H1 (cell line): ENCODE data around the gene GRIP1. TPM values are rescaled to one million over a fixed set of nuclear protein-coding genes. Genes with fewer than 3 reads are reported as not detected.

ENCODE experiments used
- CTCF ChIA-PET: fragments of 300-600 bp; sonication (Branson Sonifier 250); formaldehyde crosslinking; loops from one replicate; lab custom pipeline; 2021; ENCODE audit not compliant: partially characterized antibody; lab: Charles Lee
- POLR2A ChIA-PET: fragments of 300-600 bp; sonication (Branson Sonifier 250); formaldehyde crosslinking; loops from one replicate; lab custom pipeline; 2021; ENCODE audit warnings: inconsistent platforms; ENCODE audit not compliant: partially characterized antibody; lab: Charles Lee
- DNase-seq, 2 experiments: peaks; one replicate each; pipeline versions ENCODE4 v3.0.0 to v3.0.0-alpha.2; 2010 to 2022; ENCODE audit warnings: low spot score in 2 of 2, low read depth in 1 of 2, mixed read lengths in 1 of 2
- FAIRE-seq: peaks from 2 replicates; lab custom pipeline; 2011; peaks lifted over from hg19 to GRCh38; lab: Jason Lieb, UNC
- H2AFZ ChIP-seq: 2 replicates; pipeline ENCODE4 v1.8.1; 2012; ENCODE audit warnings: low read length, inconsistent platforms
- H2AK5ac ChIP-seq: 2 replicates; pipeline ENCODE4 v1.6.1; 2013; ENCODE audit warnings: low read depth, low read length
- H2BK120ac ChIP-seq: replicated peaks from 2 replicates; pipeline ENCODE3; 2013; ENCODE audit warnings: low read depth, low read length, inconsistent platforms
- H2BK12ac ChIP-seq: 2 replicates; pipeline ENCODE4 v1.6.1; 2013; ENCODE audit warnings: low read depth, low read length
- H2BK15ac ChIP-seq: 2 replicates; pipeline ENCODE4 v1.6.1; 2013; ENCODE audit warnings: low read length
- H2BK20ac ChIP-seq: 2 replicates; pipeline ENCODE4 v1.6.1; 2013; ENCODE audit warnings: low read length
- H2BK5ac ChIP-seq: 2 replicates; pipeline ENCODE4 v1.6.1; 2013; ENCODE audit warnings: low read depth, low read length
- H3K14ac ChIP-seq: 2 replicates; pipeline ENCODE4 v1.6.1; 2013; ENCODE audit warnings: inconsistent platforms; ENCODE audit not compliant: insufficient read length
- H3K18ac ChIP-seq: 2 replicates; pipeline ENCODE4 v1.6.1; 2013; ENCODE audit warnings: low read length; ENCODE audit errors: extremely low read depth
- H3K23ac ChIP-seq: 2 replicates; pipeline ENCODE4 v1.6.1; 2013; ENCODE audit warnings: inconsistent platforms; ENCODE audit not compliant: insufficient read length
- H3K23me2 ChIP-seq: 2 replicates; pipeline ENCODE4 v1.6.1; 2013; ENCODE audit warnings: low read depth, low read length
- H3K27ac ChIP-seq: 2 replicates; pipeline ENCODE4 v1.6.1; 2011; ENCODE audit warnings: low read depth, low read length, inconsistent platforms
- H3K27me3 ChIP-seq, 4 experiments: replicated peaks in 1 of 4; 1 replicate in 1 of 4; 2 replicates in 3 of 4; pipeline versions ENCODE4 v1.6.1 to v1.8.1; 2011 to 2013; ENCODE audit warnings: low read length in 3 of 4, mild to moderate bottlenecking in 3 of 4, inconsistent platforms in 2 of 4, mixed read lengths in 2 of 4, moderate library complexity in 1 of 4; ENCODE audit not compliant: control insufficient read depth in 3 of 4, insufficient read depth in 3 of 4; ENCODE audit errors: extremely low read depth in 1 of 4
- H3K36me3 ChIP-seq, 4 experiments: 2 replicates each; pipeline versions ENCODE4 v1.6.1 to v1.8.1; 2011 to 2013; ENCODE audit warnings: mild to moderate bottlenecking in 4 of 4, low read length in 3 of 4, moderate library complexity in 2 of 4, control low read depth in 1 of 4, inconsistent platforms in 1 of 4; ENCODE audit not compliant: insufficient read depth in 4 of 4, control insufficient read depth in 2 of 4
- H3K4ac ChIP-seq: replicated peaks from 2 replicates; pipeline ENCODE3; 2013; ENCODE audit warnings: low read length, low read depth, mixed read lengths, inconsistent platforms; ENCODE audit not compliant: insufficient read length
- H3K4me1 ChIP-seq, 4 experiments: replicated peaks in 1 of 4; 1 replicate in 1 of 4; 2 replicates in 3 of 4; pipeline versions ENCODE4 v1.6.1 to v1.8.1; 2011 to 2013; ENCODE audit warnings: low read length in 3 of 4, inconsistent platforms in 2 of 4, mixed read lengths in 1 of 4; ENCODE audit not compliant: insufficient read depth in 4 of 4, control insufficient read depth in 3 of 4
- H3K4me2 ChIP-seq, 2 experiments: 2 replicates each; pipeline versions ENCODE4 v1.6.1 to v1.8.1; 2011 to 2013; ENCODE audit warnings: low read depth in 2 of 2, low read length in 2 of 2, control low read depth in 1 of 2, inconsistent platforms in 1 of 2, mild to moderate bottlenecking in 1 of 2; ENCODE audit not compliant: insufficient read depth in 1 of 2
- H3K4me3 ChIP-seq, 4 experiments: fragments of 200-600, 300-600 bp in 1 of 4; sonication (generic), shearing (Covaris generic), sonication (Bioruptor Twin) in 1 of 4; 2 replicates each; pipeline versions ENCODE4 v1.5.1 to v1.8.1; 2011 to 2016; ENCODE audit warnings: low read length in 4 of 4, low read depth in 3 of 4, control low read depth in 2 of 4, inconsistent platforms in 2 of 4, mild to moderate bottlenecking in 2 of 4, mixed read lengths in 1 of 4, moderate library complexity in 1 of 4; ENCODE audit not compliant: insufficient read depth in 2 of 4; ENCODE audit errors: extremely low read depth in 1 of 4
- H3K56ac ChIP-seq: replicated peaks from 2 replicates; pipeline ENCODE3; 2013; ENCODE audit warnings: low read depth, mild to moderate bottlenecking, mixed read lengths, low read length, inconsistent platforms; ENCODE audit not compliant: insufficient read length
- H3K79me1 ChIP-seq: 2 replicates; pipeline ENCODE4 v1.6.1; 2013; ENCODE audit warnings: low read depth, low read length, control low read depth
- H3K79me2 ChIP-seq, 2 experiments: 2 replicates each; pipeline versions ENCODE4 v1.6.1 to v1.8.1; 2012 to 2013; ENCODE audit warnings: low read length in 2 of 2, mild to moderate bottlenecking in 2 of 2, inconsistent platforms in 1 of 2; ENCODE audit not compliant: insufficient read depth in 2 of 2, control insufficient read depth in 1 of 2
- H3K9ac ChIP-seq, 4 experiments: replicated peaks in 1 of 4; 1 replicate in 1 of 4; 2 replicates in 3 of 4; pipeline versions ENCODE4 v1.6.1 to v1.8.1; 2011 to 2013; ENCODE audit warnings: low read depth in 3 of 4, low read length in 3 of 4, control low read depth in 2 of 4, mild to moderate bottlenecking in 2 of 4, moderate library complexity in 2 of 4, inconsistent platforms in 1 of 4; ENCODE audit errors: extremely low read depth in 1 of 4
- H3K9me3 ChIP-seq, 2 experiments: 2 replicates each; pipeline versions ENCODE4 v1.6.1 to v1.8.1; 2012 to 2013; ENCODE audit warnings: mild to moderate bottlenecking in 2 of 2, moderate library complexity in 2 of 2, control low read depth in 1 of 2, inconsistent platforms in 1 of 2, low read depth in 1 of 2, low read length in 1 of 2, mixed read lengths in 1 of 2; ENCODE audit not compliant: insufficient read depth in 2 of 2
- H4K20me1 ChIP-seq, 2 experiments: replicated peaks in 1 of 2; 2 replicates each; pipeline versions ENCODE3 to v1.8.1; 2011 to 2013; ENCODE audit warnings: inconsistent platforms in 2 of 2, low read length in 2 of 2, mild to moderate bottlenecking in 1 of 2; ENCODE audit not compliant: insufficient read depth in 2 of 2, control insufficient read depth in 1 of 2
- H4K5ac ChIP-seq: 2 replicates; pipeline ENCODE4 v1.6.1; 2013; ENCODE audit warnings: low read length, low read depth, mixed read lengths, inconsistent platforms; ENCODE audit not compliant: insufficient read length
- H4K8ac ChIP-seq: 2 replicates; pipeline ENCODE4 v1.8.0; 2013; ENCODE audit warnings: mild to moderate bottlenecking, moderate library complexity, low read length, inconsistent platforms; ENCODE audit not compliant: insufficient read depth; ENCODE audit errors: extremely low read depth
- H4K91ac ChIP-seq: replicated peaks from 2 replicates; pipeline ENCODE3; 2013; ENCODE audit warnings: low read length, mixed read lengths, inconsistent platforms; ENCODE audit not compliant: insufficient read length
- CREB1 ChIP-seq: IDR thresholded peaks from 2 replicates; pipeline ENCODE4 v1.6.1; 2012; ENCODE audit warnings: inconsistent platforms
- EGR1 ChIP-seq: IDR thresholded peaks from 2 replicates; pipeline ENCODE4 v1.6.1; 2011; ENCODE audit warnings: low read depth, low read length, borderline replicate concordance
- HDAC2 ChIP-seq, 2 experiments: fragments of 300-600 bp in 1 of 2; sonication (generic) in 1 of 2; IDR thresholded peaks; 2 replicates each; pipeline ENCODE4 v1.6.1; 2011 to 2012; ENCODE audit warnings: low read depth in 2 of 2, low read length in 2 of 2, mild to moderate bottlenecking in 2 of 2, moderate library complexity in 2 of 2, borderline replicate concordance in 1 of 2, inconsistent platforms in 1 of 2
- RNF2 ChIP-seq: fragments of 200-900, 300-1000 bp; sonication (generic); IDR thresholded peaks from 2 replicates; pipeline ENCODE4 v1.7.1; 2016; ENCODE audit warnings: borderline replicate concordance, low read depth, mild to moderate bottlenecking, antibody characterized with exemption, low read length; ENCODE audit not compliant: poor library complexity, severe bottlenecking; ENCODE audit errors: missing control alignments
- SP2 ChIP-seq: IDR thresholded peaks from 2 replicates; pipeline ENCODE4 v1.6.1; 2012; ENCODE audit warnings: mild to moderate bottlenecking, low read length, inconsistent platforms
- TAF1 ChIP-seq: IDR thresholded peaks from 2 replicates; pipeline ENCODE4 v1.6.1; 2011; ENCODE audit warnings: mild to moderate bottlenecking, low read depth, low read length
- TAF7 ChIP-seq: optimal IDR thresholded peaks from 2 replicates; pipeline ENCODE3; 2011; ENCODE audit warnings: low read depth, mild to moderate bottlenecking, inconsistent platforms, low read length, moderate library complexity, borderline replicate concordance
- WGBS, 2 experiments: shearing (Covaris generic) in 1 of 2; methylation state at CpG; one replicate each; pipeline versions ENCODE4 v1.1.6 to v1.1.7; 2013 to 2015; ENCODE audit warnings: low lambda C conversion rate in 2 of 2, mixed read lengths in 2 of 2, inconsistent platforms in 1 of 2, low coverage in 1 of 2, missing lambda C conversion rate in 1 of 2; ENCODE audit not compliant: insufficient replicate concordance in 2 of 2, insufficient coverage in 1 of 2, insufficient read length in 1 of 2; ENCODE audit errors: extremely low coverage in 1 of 2, missing lambda C conversion rate in 1 of 2; 5-methylcytosine and 5-hydroxymethylcytosine counted together
- polyA plus RNA-seq, 7 experiments: library from polyadenylated mRNA; depleted of rRNA in 3 of 7; stranded (reverse) in 5 of 7; unstranded in 2 of 7; fragments of >200 nt in 5 of 7; fragments of 200-250 nt in 2 of 7; gene quantifications; 1 replicate in 5 of 7; 2 replicates in 1 of 7; 4 replicates in 1 of 7; pipeline versions ENCODE4 v1.2.1 to v1.2.3, GENCODE V29; 2011 to 2013; ENCODE audit warnings: missing spikeins in 2 of 7, mixed read lengths in 2 of 7
- total RNA-seq: library from RNA; stranded (reverse); fragmentation: NEBNext Ultra II Directional; extraction: Animal tissue kit (Norgen Biotek cat#: 25700); gene quantifications from 2 replicates; pipeline ENCODE4 v1.2.1, GENCODE V29; 2021

GRIP1 gene
- total and polyA plus RNA-seq, 2 of the 8 experiments (the other 6 are each of a cell fraction or from before 2014, with no cell fraction given): 4.5 to 27.3 TPM

GRCh38 chr12:66516561-66516960 is 162.3 kb downstream of the GRIP1 start:
- Histone ChIP-seq H3K9me3 (peaks cover 9% of the 10 kb centered on the region in 2 experiments; a peak in 3 of 4 replicates), H3K4me3 (no peak overlapping the region), H3K14ac (no peak overlapping the region), H3K27me3 (peaks cover 0 to 1% (median 0%) of the 10 kb centered on the region in 4 experiments; a peak in 1 of 7 replicates)
- TF ChIP-seq EGR1: no peak
- TF ChIP-seq TAF1: no peak
- TF ChIP-seq TAF7: no peak
- no peak for TF ChIP-seq HDAC2 (IDR thresholded peaks at IDR 0.05; ENCODE audit: borderline replicate concordance in 1 of 2, low read depth in 2 of 2, low read length in 2 of 2)
- TF ChIP-seq CREB1: no peak
- TF ChIP-seq RNF2: no peak
- no peak for TF ChIP-seq SP2
- TF ChIP-seq, all 59 proteins: peak for 0
- Histone ChIP-seq H3K23me2 (no peaks in the 10 kb centered on the region), H3K36me3 (peaks cover 0 to 5% (median 0%) of the 10 kb centered on the region in 4 experiments; a peak in 1 of 8 replicates), H3K27ac (no peak overlapping the region), H2BK12ac (no peak overlapping the region), H3K9ac (no peak overlapping the region), H3K4me1 (peaks cover 0 to 6% (median 0%) of the 10 kb centered on the region in 4 experiments; a peak in 1 of 7 replicates), H3K23ac (no peak overlapping the region), H2BK20ac (no peak overlapping the region), H4K20me1 (no peaks in the 10 kb centered on the region), H4K8ac (no peak overlapping the region), H4K91ac (no peak overlapping the region), H4K5ac (no peak overlapping the region), H2BK5ac (no peak overlapping the region), H3K79me1 (no peaks in the 10 kb centered on the region), H3K18ac (no peak overlapping the region), H3K4me2 (no peak overlapping the region), H3K4ac (no peak overlapping the region), H2BK15ac (no peak overlapping the region), H2AFZ (no peak overlapping the region), H3K79me2 (no peaks in the 10 kb centered on the region), H2BK120ac (no peak overlapping the region), H2AK5ac (no peak overlapping the region), H3K56ac (no peak overlapping the region)
- ChIA-PET CTCF (no interaction called here), POLR2A (no interaction called here)
- no peak for DNase-seq
- FAIRE-seq: no peak
- 75% methylated on average over 4 of the region's 4 CpGs; no CpG with 5 or more reads in 1 of the 2 experiments for WGBS, 2 experiments
